Pulmonary artery endothelial cell (primary cell): ENCODE measurements around the gene SESTD1. TPM values are rescaled to one million over a fixed set of nuclear protein-coding genes. Genes with fewer than 3 reads are reported as not detected.

Source experiments
- total RNA-seq: library from RNA; depleted of rRNA; stranded (reverse); fragments of >200 nt; gene quantifications from 2 replicates; pipeline ENCODE4 v1.2.3, GENCODE V29; 2014

The SESTD1 gene
- total RNA-seq, 1 donor from 2014 or later: 39.4 TPM

Other genes starting within 250 kb of the SESTD1 start
- gene CCDC141, start 214.7 kb downstream of the SESTD1 start, total RNA-seq: under 0.01 TPM in 1 of 2 replicates, not detected in the other